Measurements from ENCODE around the gene MYOG.

The MYOG gene

GRCh38 chr1:203114202-203114601 is 28.4 kb upstream of the MYOG start:
- no peak for FAIRE-seq
- TF ChIP-seq CTCF (IDR thresholded peaks at IDR 0.05; ENCODE audit: insufficient read depth, missing control alignments): no peak
- no peak for DNase-seq (ENCODE audit: insufficient read length, low spot score)

- FAIRE-seq (no peak), DNase-seq (ENCODE audit: insufficient read length, low spot score) (no peak)
- no peak for TF ChIP-seq CTCF (IDR thresholded peaks at IDR 0.05; ENCODE audit: insufficient read depth, missing control alignments)
These were observed 27.5 kb upstream of the MYOG start for GRCh38 chr1:203113308-203113707.

- no peak for FAIRE-seq
- DNase-seq (ENCODE audit: insufficient read length, low spot score): no peak
- no peak for TF ChIP-seq CTCF (IDR thresholded peaks at IDR 0.05; ENCODE audit: insufficient read depth, missing control alignments)
These were observed 26.7 kb upstream of the MYOG start for GRCh38 chr1:203112475-203112874.

- FAIRE-seq (no peak), DNase-seq (ENCODE audit: insufficient read length, low spot score) (no peak)
- no peak for TF ChIP-seq CTCF (IDR thresholded peaks at IDR 0.05; ENCODE audit: insufficient read depth, missing control alignments)
These were observed 19.1 kb upstream of the MYOG start for GRCh38 chr1:203104789-203105390.

- no peak for FAIRE-seq
- TF ChIP-seq CTCF (IDR thresholded peaks at IDR 0.05; ENCODE audit: insufficient read depth, missing control alignments): no peak
- no peak for DNase-seq (ENCODE audit: insufficient read length, low spot score)
These were observed 18.1 kb upstream of the MYOG start for GRCh38 chr1:203103829-203104495.

- FAIRE-seq (no peak), DNase-seq (ENCODE audit: insufficient read length, low spot score) (no peak)
- TF ChIP-seq CTCF (IDR thresholded peaks at IDR 0.05; ENCODE audit: insufficient read depth, missing control alignments): no peak
These were observed 17.4 kb upstream of the MYOG start for GRCh38 chr1:203103216-203103615.
